GM19452 (cell line): ENCODE measurements around the gene ADCY1.
"Not testable (repeated sequence)": the region's sequence is repeated elsewhere in the genome, so short reads cannot be mapped to it uniquely, and the experiment has no call there.

Source experiments
- ATAC-seq: cut with Tn5 transposase; IDR thresholded peaks from one replicate; pipeline ENCODE4 v1.9.1; 2021; ENCODE audit not compliant: unreplicated experiment

ADCY1 gene

GRCh38 chr7:45726883-45727282 is 152.7 kb downstream of the ADCY1 start:
- no peak for ATAC-seq

GRCh38 chr7:45731692-45732443 is 157.7 kb downstream of the ADCY1 start:
- ATAC-seq: not testable (repeated sequence)

- ATAC-seq: not testable (repeated sequence)
Measured at GRCh38 chr7:45738920-45739319, 164.8 kb downstream of the ADCY1 start.

- ATAC-seq: not testable (repeated sequence)
Measured at GRCh38 chr7:45740573-45740972, 166.4 kb downstream of the ADCY1 start.

GRCh38 chr7:45748976-45749375 is 174.8 kb downstream of the ADCY1 start:
- not testable (repeated sequence) for ATAC-seq

- not testable (repeated sequence) for ATAC-seq
Measured at GRCh38 chr7:45751352-45751751, 177.2 kb downstream of the ADCY1 start.

- ATAC-seq: not testable (repeated sequence)
Measured at GRCh38 chr7:45756333-45756732, 182.2 kb downstream of the ADCY1 start.

GRCh38 chr7:45756757-45757156 is 182.6 kb downstream of the ADCY1 start:
- ATAC-seq: not testable (repeated sequence)

GRCh38 chr7:45759464-45759863 is 185.3 kb downstream of the ADCY1 start:
- not testable (repeated sequence) for ATAC-seq

- ATAC-seq: not testable (repeated sequence)
Measured at GRCh38 chr7:45761545-45762205, 187.5 kb downstream of the ADCY1 start.

- not testable (repeated sequence) for ATAC-seq
Measured at GRCh38 chr7:45762225-45762994, 188.2 kb downstream of the ADCY1 start.

GRCh38 chr7:45768516-45769394 is 194.6 kb downstream of the ADCY1 start:
- peak; percentile 100 for ATAC-seq

GRCh38 chr7:45769626-45770025 is 195.5 kb downstream of the ADCY1 start:
- not testable (repeated sequence) for ATAC-seq
